Measurements from ENCODE around the gene TUBG2.

Gene TUBG2

GRCh38 chr17:42677921-42678781 is 19.1 kb downstream of the TUBG2 start:
- DNase-seq = peak; percentile 77 to 81

DNA sequence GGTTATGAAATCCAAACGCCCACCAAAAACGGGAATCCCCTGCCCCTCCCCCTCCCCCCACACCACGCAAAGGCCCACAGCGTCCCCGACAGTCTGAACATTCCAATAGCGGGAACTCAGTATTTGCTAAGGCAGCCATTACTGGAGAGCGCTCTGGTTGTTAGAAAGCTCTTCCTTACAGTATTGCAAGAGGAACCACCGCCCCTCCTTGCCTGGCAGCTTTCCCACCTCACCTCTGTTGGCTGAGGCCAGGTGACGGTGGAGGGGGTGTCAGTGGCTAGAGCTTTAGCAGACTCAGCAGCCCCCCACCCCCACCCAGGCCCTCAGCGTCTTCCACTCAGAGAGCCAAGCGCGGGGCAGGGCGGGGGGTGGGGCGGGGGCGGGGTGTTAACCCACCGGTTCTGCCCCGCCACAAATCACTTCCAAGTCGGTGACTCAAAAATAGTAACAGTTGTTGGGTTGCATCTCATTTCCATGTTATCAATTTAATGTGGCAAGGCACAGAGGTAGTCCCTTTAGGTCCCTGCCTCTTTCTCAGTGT is 19.9 kb downstream of the TUBG2 start:
- peak in 1 of 2 donors; percentile 63 for DNase-seq

DNA sequence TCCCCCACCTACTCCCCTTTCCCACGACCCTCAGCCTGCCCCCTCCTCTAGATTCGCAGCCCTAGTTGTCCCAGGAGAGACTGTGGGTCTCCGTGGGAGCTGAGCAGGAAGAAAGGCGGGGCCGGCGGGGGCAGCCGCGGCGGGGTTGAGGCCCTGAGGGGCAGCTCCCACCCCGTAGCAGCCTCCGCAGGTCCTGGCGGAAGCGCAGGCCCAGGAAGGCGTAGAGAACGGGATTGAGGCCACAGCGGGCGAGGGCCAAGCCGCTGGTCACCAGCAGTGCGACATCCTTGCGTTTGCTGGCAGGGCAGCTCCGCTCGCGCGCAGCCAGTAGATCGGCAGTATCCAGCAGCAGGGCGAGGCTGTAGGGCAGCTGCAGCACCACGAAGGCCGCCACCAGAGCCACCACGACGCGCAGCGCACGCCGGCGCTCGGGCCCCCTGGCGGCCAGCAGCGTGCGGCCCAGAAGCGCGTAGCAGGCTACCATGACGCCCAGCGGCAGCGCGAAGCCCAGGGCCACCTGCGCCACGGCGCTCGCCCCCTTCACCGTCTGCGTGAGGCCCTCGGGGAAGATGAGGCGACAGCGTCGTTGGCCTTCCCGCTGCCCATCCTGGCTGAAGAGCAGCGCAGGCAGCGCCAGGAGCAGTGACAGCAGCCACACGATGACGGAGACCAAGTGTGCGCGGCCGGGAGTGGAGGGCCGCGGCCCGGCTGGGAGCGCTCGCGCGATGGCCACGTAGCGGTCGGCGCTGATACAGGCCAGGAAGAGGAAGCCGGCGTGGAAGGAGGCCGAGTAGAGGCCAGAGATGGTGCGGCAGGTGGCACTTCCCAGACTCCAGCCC is 20.6 kb downstream of the TUBG2 start:
- DNase-seq = peak; percentile 75 to 81

DNA sequence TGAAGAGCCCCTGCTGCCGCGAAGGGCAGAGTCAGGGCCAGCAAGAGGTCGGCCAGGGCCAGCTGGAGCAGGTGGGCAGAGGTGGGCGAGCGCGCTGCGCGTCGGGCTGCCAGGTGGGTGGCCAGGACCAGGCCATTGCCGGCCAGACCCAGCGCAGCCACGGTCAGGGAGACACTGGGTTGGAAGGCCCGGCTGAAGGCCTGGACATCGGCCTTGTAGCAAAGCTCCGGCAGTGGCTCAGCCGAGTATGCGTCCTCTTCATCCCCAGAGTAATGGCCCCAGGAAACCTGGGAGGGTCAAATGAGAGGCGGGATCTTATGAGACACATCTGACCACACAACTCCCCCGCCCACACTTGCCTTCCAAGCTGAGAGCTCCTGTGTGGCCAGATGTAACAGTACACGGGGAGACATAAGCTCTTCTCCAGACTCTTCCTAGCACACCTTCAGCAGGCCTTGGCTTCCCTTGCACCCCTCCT is 21.3 kb downstream of the TUBG2 start:
- DNase-seq = no peak

GRCh38 chr17:42681976-42682721 is 23.1 kb downstream of the TUBG2 start, which contains the start of gene CNTNAP1:
Gene CNTNAP1 (plus strand): TSS chr17:42682531. CDS start chr17:42682830, 299 bp downstream.
- DNase-seq = peak in 1 of 2 donors; percentile 30

GRCh38 chr17:42682722-42683403 is 23.8 kb downstream of the TUBG2 start:
- DNase-seq = peak in 1 of 2 donors; percentile 21

DNA sequence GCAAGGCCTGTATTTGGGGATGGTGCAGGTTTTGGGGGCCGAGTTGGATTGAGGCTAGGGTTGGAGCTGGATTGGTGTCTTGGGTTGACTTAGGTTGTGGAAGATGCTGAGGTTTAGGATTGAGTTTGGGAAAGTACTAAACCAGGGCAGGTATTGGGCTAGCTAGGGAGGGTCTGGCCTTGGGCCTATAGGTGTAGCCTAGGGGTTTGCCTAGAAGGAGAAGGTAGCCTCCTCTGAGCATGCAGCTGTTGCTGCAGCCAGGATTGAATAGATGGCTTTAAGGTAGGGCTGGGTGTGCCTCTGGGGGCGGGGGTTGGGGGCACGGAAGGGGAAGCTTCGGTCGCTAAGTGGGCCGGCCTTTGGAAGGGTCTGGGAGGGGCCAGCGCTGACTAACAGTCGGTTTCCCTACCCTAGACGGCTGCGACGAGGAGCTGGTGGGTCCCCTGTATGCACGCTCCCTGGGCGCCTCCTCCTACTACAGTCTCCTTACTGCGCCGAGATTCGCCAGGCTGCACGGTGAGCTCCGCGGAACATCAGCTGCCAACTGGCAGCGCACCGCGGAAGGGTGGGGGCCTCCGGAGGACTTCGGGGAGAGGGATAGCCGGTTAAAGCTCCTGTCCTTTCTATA is 24.4 kb downstream of the TUBG2 start:
- DNase-seq = no peak

DNA sequence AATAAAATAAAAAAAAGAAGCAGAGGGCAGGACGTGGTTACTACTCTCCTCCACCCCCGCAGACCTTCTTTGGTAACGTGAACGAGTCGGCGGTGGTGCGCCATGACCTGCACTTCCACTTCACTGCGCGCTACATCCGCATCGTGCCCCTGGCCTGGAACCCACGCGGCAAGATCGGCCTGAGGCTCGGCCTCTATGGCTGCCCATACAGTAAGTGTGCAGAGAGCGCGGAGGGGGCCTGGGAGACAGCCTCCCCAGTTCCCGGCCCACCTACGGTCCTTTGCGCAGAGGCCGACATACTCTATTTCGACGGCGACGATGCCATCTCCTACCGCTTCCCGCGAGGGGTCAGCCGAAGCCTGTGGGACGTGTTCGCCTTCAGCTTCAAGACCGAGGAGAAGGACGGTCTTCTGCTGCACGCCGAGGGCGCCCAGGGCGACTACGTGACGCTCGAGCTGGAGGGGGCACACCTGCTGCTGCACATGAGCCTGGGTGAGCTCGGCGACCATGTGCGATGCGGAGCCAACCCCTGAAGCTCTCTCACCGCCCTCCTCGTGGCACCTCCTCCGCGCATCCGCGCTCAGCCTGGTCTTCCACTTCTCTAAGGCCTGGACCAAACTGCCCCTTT is 26.0 kb downstream of the TUBG2 start:
- DNase-seq = no peak

DNA sequence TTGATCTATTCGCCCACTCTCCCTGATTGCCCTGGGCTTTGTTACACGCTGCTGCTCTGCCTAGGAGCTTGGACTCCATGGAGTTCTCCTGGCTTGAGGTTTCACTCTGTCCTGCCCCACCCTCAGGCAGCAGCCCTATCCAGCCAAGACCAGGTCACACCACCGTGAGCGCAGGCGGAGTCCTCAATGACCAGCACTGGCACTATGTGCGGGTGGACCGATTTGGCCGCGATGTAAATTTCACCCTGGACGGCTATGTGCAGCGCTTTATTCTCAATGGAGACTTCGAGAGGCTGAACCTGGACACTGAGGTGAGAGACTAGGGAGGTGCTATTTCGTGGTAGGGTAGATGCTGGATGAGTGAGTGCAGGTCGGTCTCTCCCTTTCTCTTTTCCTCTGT is 26.7 kb downstream of the TUBG2 start:
- DNase-seq = no peak

DNA sequence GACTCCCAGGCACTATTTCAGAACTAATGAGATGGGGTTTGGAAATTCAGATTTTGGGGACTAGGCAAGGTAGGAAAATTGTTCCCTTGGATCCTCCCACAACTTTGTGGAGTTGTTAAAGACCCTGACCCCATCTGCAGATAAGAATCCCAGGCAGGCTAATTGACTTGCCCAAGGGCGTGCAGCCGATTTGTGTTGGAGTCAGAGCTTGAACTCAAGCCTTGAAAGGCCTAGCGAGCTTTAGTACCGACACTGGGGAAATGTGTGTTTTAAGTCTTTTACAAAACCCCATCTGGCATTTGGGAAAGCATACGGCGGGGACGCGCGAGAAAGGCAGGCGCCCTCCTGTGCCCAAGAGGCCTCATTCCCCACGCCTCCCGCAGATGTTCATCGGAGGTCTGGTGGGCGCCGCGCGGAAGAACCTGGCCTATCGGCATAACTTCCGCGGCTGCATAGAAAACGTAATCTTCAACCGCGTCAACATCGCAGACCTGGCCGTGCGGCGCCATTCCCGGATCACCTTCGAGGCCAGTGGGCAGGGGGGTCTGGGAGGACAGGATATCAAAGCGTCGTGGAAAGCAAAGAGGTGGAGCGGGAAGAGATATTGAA is 27.5 kb downstream of the TUBG2 start:
- DNase-seq = no peak

DNA sequence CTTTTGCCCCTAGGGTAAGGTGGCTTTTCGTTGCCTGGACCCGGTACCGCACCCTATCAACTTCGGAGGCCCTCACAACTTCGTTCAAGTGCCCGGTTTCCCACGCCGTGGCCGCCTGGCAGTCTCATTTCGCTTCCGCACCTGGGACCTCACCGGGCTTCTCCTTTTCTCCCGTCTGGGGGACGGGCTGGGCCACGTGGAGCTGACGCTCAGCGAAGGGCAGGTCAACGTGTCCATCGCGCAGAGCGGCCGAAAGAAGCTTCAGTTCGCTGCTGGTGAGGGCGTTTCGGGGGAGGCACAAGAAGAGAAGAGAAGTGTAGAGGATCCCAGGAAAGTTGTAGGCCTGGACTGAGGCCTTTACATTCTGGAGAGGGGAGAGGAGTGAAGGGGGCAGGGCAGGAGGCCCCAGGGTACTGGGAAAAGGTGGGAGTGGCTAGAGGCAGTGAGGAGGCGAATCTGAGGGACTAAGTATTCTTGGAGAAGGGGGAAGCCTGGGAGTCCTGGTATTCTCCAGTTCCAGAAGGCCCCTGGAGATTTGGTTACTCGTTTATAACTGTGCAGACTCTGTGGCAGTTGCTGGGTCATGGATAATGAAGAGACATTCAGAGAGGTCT is 28.7 kb downstream of the TUBG2 start:
- DNase-seq = no peak

GRCh38 chr17:42690596-42690995 is 31.5 kb downstream of the TUBG2 start:
- no peak for DNase-seq

- DNase-seq = no peak
These were observed 32.0 kb downstream of the TUBG2 start for GRCh38 chr17:42691021-42691545.

DNA sequence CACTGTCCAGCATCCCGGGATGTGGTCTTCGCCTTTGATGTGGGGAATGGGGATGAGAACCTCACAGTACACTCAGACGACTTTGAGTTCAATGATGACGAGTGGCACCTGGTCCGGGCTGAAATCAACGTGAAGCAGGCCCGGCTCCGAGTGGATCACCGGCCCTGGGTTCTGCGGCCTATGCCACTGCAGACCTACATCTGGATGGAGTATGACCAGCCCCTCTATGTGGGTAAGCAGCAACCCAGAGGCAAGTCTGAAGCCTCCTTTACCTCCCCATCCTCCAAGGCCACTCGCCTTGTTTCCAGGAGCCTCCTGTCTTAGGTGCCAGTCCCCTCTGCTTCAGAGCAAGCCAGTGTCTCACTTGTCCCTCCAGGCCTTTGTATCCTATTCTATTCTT is 33.4 kb downstream of the TUBG2 start:
- DNase-seq = no peak

- no peak for DNase-seq
These were observed 35.4 kb downstream of the TUBG2 start for GRCh38 chr17:42694524-42694923.

DNA sequence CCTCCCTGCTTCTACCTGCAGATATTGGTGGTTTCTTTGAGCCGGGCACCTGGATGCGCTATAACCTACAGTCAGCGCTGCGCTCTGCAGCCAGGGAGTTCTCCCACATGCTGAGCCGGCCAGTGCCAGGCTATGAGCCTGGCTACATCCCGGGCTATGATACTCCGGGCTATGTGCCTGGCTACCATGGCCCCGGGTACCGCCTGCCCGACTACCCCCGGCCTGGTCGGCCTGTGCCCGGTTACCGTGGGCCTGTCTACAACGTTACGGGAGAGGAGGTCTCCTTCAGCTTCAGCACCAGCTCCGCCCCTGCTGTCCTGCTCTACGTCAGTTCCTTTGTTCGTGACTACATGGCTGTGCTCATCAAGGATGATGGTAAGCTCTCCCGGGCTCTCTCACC is 36.4 kb downstream of the TUBG2 start:
- no peak for DNase-seq

GRCh38 chr17:42697108-42697811 is 38.2 kb downstream of the TUBG2 start:
- no peak for DNase-seq

DNA sequence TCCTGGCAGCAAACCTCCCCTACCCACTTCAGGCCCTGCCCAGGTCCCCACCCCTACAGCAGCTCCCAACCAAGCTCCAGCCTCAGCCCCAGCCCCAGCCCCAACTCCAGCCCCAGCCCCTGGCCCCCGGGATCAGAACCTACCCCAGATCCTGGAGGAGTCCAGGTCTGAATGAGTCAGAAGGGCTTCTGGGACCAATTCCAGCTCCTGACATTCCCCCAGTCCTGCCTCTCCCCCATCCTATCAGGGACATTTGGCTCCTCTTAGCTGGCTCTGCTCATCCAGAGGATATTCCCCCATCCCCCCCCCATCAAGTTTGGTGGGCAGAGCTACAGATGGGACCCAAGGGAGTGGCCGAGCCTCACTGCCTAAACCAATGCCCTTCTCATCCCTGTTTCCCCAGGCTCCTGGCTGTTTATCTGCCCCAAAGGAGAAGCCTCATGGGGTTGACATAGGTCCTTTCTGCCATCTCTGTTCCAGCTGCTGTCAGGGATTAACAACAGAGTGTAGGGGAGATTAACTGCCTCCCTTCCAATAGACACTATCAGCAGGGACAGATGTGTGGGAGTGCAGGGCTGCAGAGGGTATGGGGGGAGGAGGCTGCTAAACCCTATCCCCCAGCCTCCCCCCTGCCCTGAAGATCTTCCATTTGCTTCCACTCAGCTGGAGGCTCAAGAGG is 39.8 kb downstream of the TUBG2 start:
- no peak for DNase-seq

DNA sequence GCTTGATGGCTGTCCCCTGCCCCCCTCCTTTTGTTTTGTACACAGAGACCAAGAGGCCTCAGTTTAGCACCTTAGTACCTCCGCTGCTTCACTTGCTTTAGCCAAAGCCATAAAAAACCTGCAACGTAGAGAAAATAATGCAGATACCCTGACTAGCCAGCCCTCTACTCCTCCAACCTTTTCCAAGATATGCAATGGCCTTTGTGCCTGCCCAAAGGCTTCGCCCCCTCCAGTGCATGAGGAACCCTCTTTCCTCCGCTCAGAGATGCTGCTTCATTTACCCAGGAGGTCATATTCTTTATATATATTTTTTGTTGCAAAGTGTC is 40.3 kb downstream of the TUBG2 start:
- DNase-seq = no peak
